ENCODE results near the gene ATG16L1.

Gene ATG16L1

GRCh38 chr2:233261819-233262555, 10.5 kb downstream of the ATG16L1 start:
- ChIA-PET POLR2A (ENCODE audit: low non-redundant PET) (no interaction called here), CTCF (interaction anchor here (0.6 kb wide), 1 partner anchor 157 kb away, joined by 3 read pairs; no protein-coding TSS in a partner anchor)
- no peak for DNase-seq (ENCODE audit: low spot score)
- H3K27ac ChIP-seq, result no peak overlapping the region
- no peak for TF ChIP-seq CTCF (conservative IDR thresholded peaks at IDR 0.05; ENCODE audit: low read depth)

- POLR2A ChIA-PET (ENCODE audit: low non-redundant PET), result no interaction called here
- no peak for DNase-seq (ENCODE audit: low spot score)
- no peak overlapping the region for H3K27ac ChIP-seq
- CTCF ChIA-PET, result interaction anchor here (1.5 kb wide), 1 partner anchor 12 kb away, joined by 3 read pairs; no protein-coding TSS in a partner anchor
- no peak for TF ChIP-seq CTCF (conservative IDR thresholded peaks at IDR 0.05; ENCODE audit: low read depth)
Observed at GRCh38 chr2:233262562-233262961, 11.1 kb downstream of the ATG16L1 start.

GRCh38 chr2:233263045-233263570, 11.6 kb downstream of the ATG16L1 start:
- CTCF ChIA-PET, result interaction anchor here (1.5 kb wide), 1 partner anchor 12 kb away, joined by 3 read pairs; no protein-coding TSS in a partner anchor
- POLR2A ChIA-PET (ENCODE audit: low non-redundant PET), result no interaction called here
- no peak for TF ChIP-seq CTCF (conservative IDR thresholded peaks at IDR 0.05; ENCODE audit: low read depth)
- H3K27ac ChIP-seq, result no peak overlapping the region
- no peak for DNase-seq (ENCODE audit: low spot score)

- CTCF ChIA-PET, result no interaction called here
Observed at GRCh38 chr2:233264667-233265066, 13.2 kb downstream of the ATG16L1 start.

GRCh38 chr2:233265899-233266431, 14.5 kb downstream of the ATG16L1 start:
- no peak for TF ChIP-seq CTCF (conservative IDR thresholded peaks at IDR 0.05; ENCODE audit: low read depth)
- CTCF ChIA-PET, result no interaction called here
- POLR2A ChIA-PET (ENCODE audit: low non-redundant PET), result no interaction called here
- no peak overlapping the region for H3K27ac ChIP-seq
- DNase-seq (ENCODE audit: low spot score), result no peak

More at GRCh38 chr2:233264667-233265066, 13.2 kb downstream of the ATG16L1 start:
- TF ChIP-seq CTCF (conservative IDR thresholded peaks at IDR 0.05; ENCODE audit: low read depth), result no peak
- H3K27ac ChIP-seq, result no peak overlapping the region
- no peak for DNase-seq (ENCODE audit: low spot score)
- POLR2A ChIA-PET (ENCODE audit: low non-redundant PET), result no interaction called here

- no peak for TF ChIP-seq CTCF (conservative IDR thresholded peaks at IDR 0.05; ENCODE audit: low read depth)
- DNase-seq (ENCODE audit: low spot score), result no peak
- ChIA-PET POLR2A (ENCODE audit: low non-redundant PET) (no interaction called here), CTCF (interaction anchor here (0.7 kb wide), 1 partner anchor 389 kb away, joined by 5 read pairs; no protein-coding TSS in a partner anchor)
- no peak overlapping the region for H3K27ac ChIP-seq
Observed at GRCh38 chr2:233266481-233266880, 15.0 kb downstream of the ATG16L1 start.
